PC-3 (cell line): Measurements from ENCODE around the gene HAND2. TPM values are rescaled to one million over a fixed set of nuclear protein-coding genes. Genes with fewer than 3 reads are reported as not detected.

ENCODE experiments used
- ATAC-seq: fragments of 200-7000 bp; cut with Tn5 transposase; 2 replicates; pipeline ENCODE4 v1.9.1; 2020; ENCODE audit warnings: mild to moderate bottlenecking, moderate library complexity
- BruUV-seq: library from RNA; stranded (reverse); fragments of 400-500 nt; replicated peaks from 2 replicates; lab custom pipeline; 2021; lab: Mats Ljungman, UMichigan
- CTCF ChIA-PET: fragments of 300-600 bp; sonication (Branson Sonifier 250); formaldehyde crosslinking; loops from one replicate; lab custom pipeline; 2022; ENCODE audit warnings: antibody characterized with exemption; lab: Charles Lee
- POLR2A ChIA-PET: fragments of 300-600 bp; sonication (Branson Sonifier 250); formaldehyde crosslinking; loops from one replicate; lab custom pipeline; 2022; ENCODE audit warnings: antibody characterized with exemption; ENCODE audit not compliant: unreplicated experiment; lab: Charles Lee
- DNase-seq: peaks from one replicate; pipeline ENCODE4 v3.0.0-alpha.2; 2015
- H2AFZ ChIP-seq: fragments of 300-600 bp; sonication (generic); 2 replicates; pipeline ENCODE4 v1.6.0; 2016; ENCODE audit warnings: antibody characterized with exemption, low read length
- H3F3A ChIP-seq: fragments of 300-600 bp; sonication (generic); one replicate; pipeline ENCODE4 v1.6.0; 2017; ENCODE audit warnings: antibody characterized with exemption, low read length, control low read depth, mild to moderate bottlenecking; ENCODE audit not compliant: unreplicated experiment
- H3K27ac ChIP-seq: fragments of 300-600 bp; sonication (generic); 2 replicates; pipeline ENCODE4 v1.5.1; 2016; ENCODE audit warnings: mild to moderate bottlenecking, low read length
- H3K27me3 ChIP-seq: fragments of 300-600 bp; sonication (generic); 2 replicates; pipeline ENCODE4 v1.6.1; 2016; ENCODE audit warnings: low read length, mixed read lengths
- H3K36me3 ChIP-seq: fragments of 300-600 bp; sonication (generic); 2 replicates; pipeline ENCODE4 v1.6.1; 2016; ENCODE audit warnings: low read depth, mixed run types, low read length, mixed read lengths
- H3K4me1 ChIP-seq: fragments of 300-600 bp; sonication (generic); 2 replicates; pipeline ENCODE4 v1.5.1; 2016; ENCODE audit warnings: low read length; ENCODE audit not compliant: insufficient read depth
- H3K4me2 ChIP-seq: fragments of 300-600 bp; sonication (generic); 2 replicates; pipeline ENCODE4 v1.6.0; 2016; ENCODE audit warnings: low read length
- H3K4me3 ChIP-seq: fragments of 300-600 bp; sonication (generic); 2 replicates; pipeline ENCODE4 v1.5.1; 2016; ENCODE audit warnings: mild to moderate bottlenecking, low read length, mixed read lengths
- H3K79me2 ChIP-seq: fragments of 300-600 bp; sonication (generic); 2 replicates; pipeline ENCODE4 v1.6.1; 2017; ENCODE audit warnings: low read length, mixed read lengths
- H3K9ac ChIP-seq: fragments of 300-600 bp; sonication (generic); 2 replicates; pipeline ENCODE4 v1.6.0; 2016; ENCODE audit warnings: mild to moderate bottlenecking, low read length
- H3K9me2 ChIP-seq: fragments of 300-600 bp; sonication (generic); replicated peaks from 2 replicates; pipeline ENCODE4 v1.6.1; 2016; ENCODE audit warnings: mixed run types, low read length, mixed read lengths
- H3K9me3 ChIP-seq: fragments of 300-600 bp; sonication (generic); 2 replicates; pipeline ENCODE4 v1.6.1; 2016; ENCODE audit warnings: low read length, mixed read lengths
- H4K20me1 ChIP-seq: fragments of 300-600 bp; sonication (generic); 2 replicates; pipeline ENCODE4 v1.6.1; 2016; ENCODE audit warnings: low read length, mixed read lengths
- CTCF ChIP-seq: fragments of 300-600 bp; sonication (generic); conservative IDR thresholded peaks from 2 replicates; pipeline ENCODE4 v1.5.1; 2017; ENCODE audit warnings: antibody characterized with exemption, low read depth, mild to moderate bottlenecking, low read length
- EZH2 ChIP-seq: fragments of 300-600 bp; sonication (generic); IDR thresholded peaks from one replicate; pipeline ENCODE4 v1.6.1; 2017; ENCODE audit warnings: antibody characterized with exemption, mild to moderate bottlenecking, low read length; ENCODE audit not compliant: unreplicated experiment
- EZH2phosphoT487 ChIP-seq: fragments of 300-600 bp; sonication (generic); IDR thresholded peaks from 2 replicates; pipeline ENCODE4 v1.6.1; 2018; ENCODE audit warnings: mild to moderate bottlenecking, antibody characterized with exemption, low read length, borderline replicate concordance
- intact Hi-C: fragments of 100-400 bp; cut with micrococcal nuclease; formaldehyde crosslinking; loops from 2 replicates; pipeline ENCODE4 v1.9.0; 2023
- total RNA-seq: library from RNA; depleted of rRNA; stranded (reverse); fragments of >200 nt; gene quantifications from 2 replicates; pipeline ENCODE4 v1.2.3, GENCODE V29; 2014

The HAND2 gene
- total RNA-seq, 1 experiment from 2014 or later: not detected

- ATAC-seq (no peak), DNase-seq (no peak)
- intact Hi-C loops: no loop called here
- no TSS peak for BruUV-seq
- H3K4me1 ChIP-seq: no peaks in the 10 kb centered on the region
- no peak overlapping the region for H2AFZ ChIP-seq
- H3K79me2 ChIP-seq: no peaks in the 10 kb centered on the region
- H3K36me3 ChIP-seq: no peaks in the 10 kb centered on the region
- no peaks in the 10 kb centered on the region for H3K9me3 ChIP-seq
- POLR2A ChIA-PET: no interaction called here
- H4K20me1 ChIP-seq: no peaks in the 10 kb centered on the region
- no peak for TF ChIP-seq EZH2
- TF ChIP-seq CTCF: no peak
- TF ChIP-seq EZH2phosphoT487: no peak
- CTCF ChIA-PET: no interaction called here
- H3K27ac ChIP-seq: no peak overlapping the region
- no peaks in the 10 kb centered on the region for H3F3A ChIP-seq
- no peak overlapping the region for H3K4me2 ChIP-seq
- H3K4me3 ChIP-seq: no peak overlapping the region
- peaks cover 6% of the 10 kb centered on the region; the same call in 1 of the 2 replicates for H3K27me3 ChIP-seq
- H3K9me2 ChIP-seq: no peaks in the 10 kb centered on the region
- no peak overlapping the region for H3K9ac ChIP-seq
Measured at GRCh38 chr4:173516621-173517524, 13.2 kb downstream of the HAND2 start.

GRCh38 chr4:173515458-173515857 lies 14.6 kb downstream of the HAND2 start:
- Histone ChIP-seq H3K9ac (no peak overlapping the region), H3K9me2 (no peaks in the 10 kb centered on the region), H3K4me2 (no peak overlapping the region), H3K27ac (no peak overlapping the region), H3K36me3 (no peaks in the 10 kb centered on the region), H4K20me1 (no peaks in the 10 kb centered on the region), H3F3A (no peaks in the 10 kb centered on the region), H3K27me3 (peaks cover 6% of the 10 kb centered on the region; the same call in 1 of the 2 replicates), H3K9me3 (no peaks in the 10 kb centered on the region), H3K4me3 (no peak overlapping the region), H3K79me2 (no peaks in the 10 kb centered on the region), H2AFZ (no peak overlapping the region), H3K4me1 (no peaks in the 10 kb centered on the region)
- intact Hi-C loops: no loop called here
- DNase-seq (no peak), ATAC-seq (no peak)
- TF ChIP-seq CTCF (no peak), EZH2 (no peak), EZH2phosphoT487 (no peak)
- no TSS peak for BruUV-seq
- POLR2A ChIA-PET: no interaction called here
- CTCF ChIA-PET: no interaction called here
